SIG-M5 (cell line): Measurements from ENCODE around the gene ERICH4.
"Not testable (repeated sequence)": the region's sequence is repeated elsewhere in the genome, so short reads cannot be mapped to it uniquely, and the experiment has no call there.

Experiments
- DNase-seq: peaks from one replicate; lab custom pipeline; 2025; lab: John Stamatoyannopoulos, UW

Gene ERICH4

DNA sequence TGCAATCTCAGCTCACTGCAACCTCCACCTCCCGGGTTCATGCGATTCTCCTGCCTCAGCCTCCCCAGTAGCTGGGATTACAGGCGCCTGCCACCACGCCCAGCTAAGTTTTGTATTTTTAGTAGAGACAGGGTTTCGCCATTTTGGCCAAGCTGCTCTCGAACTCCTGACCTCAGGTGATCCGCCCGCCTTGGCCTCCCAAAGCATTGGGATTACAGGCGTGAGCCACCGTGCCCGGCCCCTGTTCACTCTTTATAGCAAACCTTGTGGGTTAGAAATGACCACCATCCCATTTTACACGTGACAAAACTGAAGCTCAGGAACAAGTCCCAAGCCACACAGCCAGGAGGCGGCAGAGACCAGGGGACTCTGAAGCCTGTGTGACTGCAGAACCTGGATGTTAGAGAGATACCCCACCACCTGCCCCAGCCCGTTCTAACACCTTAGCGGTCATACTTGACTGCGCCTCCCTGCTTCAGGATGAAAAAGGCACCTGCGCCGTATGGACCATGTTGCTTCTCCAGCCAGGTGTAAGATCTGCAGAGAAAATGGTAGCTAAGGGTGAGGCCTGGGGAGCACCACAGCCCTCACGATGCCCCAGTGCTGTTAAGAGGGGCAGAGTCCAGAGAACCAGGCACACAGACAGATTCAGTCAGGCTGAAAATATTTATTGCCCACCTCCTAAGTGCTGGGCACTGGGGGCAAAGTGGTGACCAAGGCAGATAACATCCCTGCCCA lies 6.9 kb upstream of the ERICH4 start:
- no peak for DNase-seq

DNA sequence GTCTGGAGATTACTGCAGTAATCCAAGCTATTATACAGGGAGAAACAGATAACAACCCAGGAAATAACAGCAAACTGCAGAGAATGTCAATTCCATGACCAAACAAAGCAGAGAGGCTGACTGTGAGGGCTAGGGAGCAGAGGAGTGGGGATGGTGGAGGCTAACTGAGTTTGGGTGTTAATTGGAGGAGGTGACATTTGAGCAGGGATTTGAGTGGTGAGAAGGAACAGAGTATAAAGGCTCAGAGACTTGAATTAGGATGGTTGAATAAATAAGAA lies 6.3 kb upstream of the ERICH4 start:
- no peak for DNase-seq

DNA sequence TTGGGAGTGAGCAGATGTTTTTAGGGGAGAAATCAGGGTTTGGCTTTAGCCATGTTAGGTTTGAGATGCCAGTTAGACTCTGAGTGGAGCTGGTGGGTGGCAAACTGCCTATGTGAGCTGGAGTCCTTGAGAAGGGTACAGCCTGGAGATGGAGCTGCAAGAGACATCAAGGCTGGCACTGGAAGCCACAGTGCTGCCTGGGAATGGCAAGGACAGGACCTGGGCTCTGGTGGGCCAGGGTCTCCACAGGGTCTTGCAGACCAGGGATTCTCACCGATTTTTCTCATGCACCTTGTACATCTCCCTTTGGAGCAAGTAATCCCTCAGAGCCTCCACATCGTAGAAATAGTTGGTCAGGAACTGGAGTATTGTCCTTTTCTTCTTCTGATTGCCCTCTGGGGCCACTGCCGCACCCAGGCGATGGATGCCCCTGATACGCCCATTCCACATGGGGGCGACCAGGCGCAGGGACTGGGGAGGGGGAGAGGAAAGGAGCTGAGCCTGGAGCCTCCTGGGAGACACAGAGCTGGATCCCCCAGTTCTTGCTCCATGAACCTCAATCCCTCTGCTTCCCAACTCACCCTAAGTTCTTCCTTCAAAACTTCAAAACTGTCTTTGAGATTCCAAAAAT lies 4.9 kb upstream of the ERICH4 start:
- DNase-seq = no peak

DNA sequence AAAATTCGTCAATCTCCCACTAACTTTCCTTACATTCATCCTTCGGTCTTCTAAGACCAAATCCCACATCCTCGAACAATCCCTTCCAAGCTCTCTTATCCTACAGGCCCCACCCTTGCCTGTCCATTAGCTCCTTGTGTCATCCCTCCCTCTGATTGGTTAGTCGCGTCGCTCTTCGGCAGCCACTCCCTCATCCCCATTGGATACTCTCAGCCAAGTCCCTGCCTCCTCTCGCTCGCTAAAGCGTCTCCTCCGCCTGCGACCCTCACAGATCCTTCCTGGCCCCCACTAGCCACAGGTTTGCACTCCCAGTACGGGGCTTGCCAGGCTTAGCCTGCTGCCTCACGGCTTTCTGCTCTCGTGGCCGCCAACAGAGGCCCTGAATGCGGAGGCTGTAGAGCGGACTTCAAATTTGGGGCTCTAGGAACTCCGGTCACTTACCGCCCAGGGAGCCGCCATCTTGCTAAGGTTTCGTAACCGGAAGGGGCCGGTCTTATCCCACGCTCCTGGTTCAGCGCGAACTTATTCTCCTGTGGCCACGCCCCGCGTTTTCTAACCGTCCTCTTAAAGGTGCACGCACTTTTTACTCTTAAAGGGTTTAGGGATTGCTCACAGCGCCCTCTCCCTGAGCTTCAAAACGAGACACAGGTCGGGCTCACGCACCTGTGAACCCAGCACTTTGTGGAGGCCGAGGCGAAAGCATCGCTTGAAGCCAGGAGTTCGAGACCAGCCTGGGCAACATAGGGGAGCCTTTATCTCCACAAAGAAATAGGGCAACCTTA lies 3.3 kb upstream of the ERICH4 start, which contains the start of gene DMAC2:
DMAC2 (minus strand) TSS at position 472 of the 782 bp plus-strand sequence; CDS start at position 459, 13 bp downstream.
- peak; percentile 75 for DNase-seq

DNA sequence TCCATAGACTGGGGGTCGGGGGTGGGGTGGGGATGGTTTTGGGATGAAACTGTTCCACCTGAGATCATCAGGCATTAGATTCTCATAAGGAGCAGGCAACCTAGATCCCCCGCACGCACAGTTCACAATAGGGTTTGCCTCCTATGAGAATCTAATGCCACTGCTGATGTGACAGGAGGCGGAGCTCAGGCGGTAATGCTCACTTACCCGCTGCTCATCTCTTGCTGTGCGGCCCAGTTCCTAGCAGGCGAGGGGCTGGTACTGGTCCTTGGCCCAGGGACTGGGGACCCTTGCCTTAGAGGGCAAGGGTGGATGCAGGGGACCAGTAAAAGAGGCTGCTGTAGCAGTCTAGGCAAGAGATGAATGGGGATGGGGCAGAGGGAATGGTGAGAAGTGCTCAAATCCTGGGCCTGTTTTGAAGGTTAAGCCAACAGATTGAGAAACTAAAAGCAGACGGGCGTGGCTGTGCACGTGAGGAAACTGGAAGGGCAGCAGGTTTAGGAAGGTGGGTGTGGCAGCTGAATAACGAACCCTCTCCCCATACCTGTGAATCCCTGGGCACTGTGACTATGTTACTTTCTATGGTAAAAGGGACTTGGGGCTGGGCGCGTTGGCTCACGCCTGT lies 1.5 kb upstream of the ERICH4 start:
- no peak for DNase-seq

DNA sequence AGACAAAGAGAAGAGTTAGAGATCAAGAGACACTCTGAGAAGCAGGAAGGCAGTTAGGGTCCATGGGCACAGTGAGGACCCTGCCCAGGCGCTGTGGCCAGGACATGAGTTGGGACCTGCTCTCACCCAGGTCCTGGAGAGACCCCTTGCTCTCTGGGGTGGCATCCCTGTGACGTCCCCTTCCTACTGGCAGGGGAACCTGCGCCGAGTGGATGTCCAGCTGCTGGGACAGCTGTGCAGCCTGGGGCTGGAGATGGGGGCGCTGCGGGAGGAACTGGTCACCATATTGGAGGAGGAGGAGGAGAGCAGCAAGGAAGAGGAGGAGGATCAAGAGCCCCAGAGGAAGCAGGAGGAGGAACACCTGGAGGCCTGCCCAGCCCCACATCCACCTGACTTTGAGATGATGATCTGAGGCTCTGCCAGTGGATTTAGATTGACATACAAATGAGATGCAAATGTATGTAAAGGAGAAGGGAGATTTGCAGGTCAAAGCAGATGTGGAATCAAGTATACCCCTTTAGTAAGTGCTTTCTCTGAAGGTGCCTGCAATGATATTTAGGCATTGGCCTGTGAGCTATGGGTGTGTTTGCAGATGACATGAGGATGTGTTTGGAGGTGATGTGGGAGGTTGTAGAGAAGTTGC lies 978 bp downstream of the ERICH4 start:
- DNase-seq = no peak

DNA sequence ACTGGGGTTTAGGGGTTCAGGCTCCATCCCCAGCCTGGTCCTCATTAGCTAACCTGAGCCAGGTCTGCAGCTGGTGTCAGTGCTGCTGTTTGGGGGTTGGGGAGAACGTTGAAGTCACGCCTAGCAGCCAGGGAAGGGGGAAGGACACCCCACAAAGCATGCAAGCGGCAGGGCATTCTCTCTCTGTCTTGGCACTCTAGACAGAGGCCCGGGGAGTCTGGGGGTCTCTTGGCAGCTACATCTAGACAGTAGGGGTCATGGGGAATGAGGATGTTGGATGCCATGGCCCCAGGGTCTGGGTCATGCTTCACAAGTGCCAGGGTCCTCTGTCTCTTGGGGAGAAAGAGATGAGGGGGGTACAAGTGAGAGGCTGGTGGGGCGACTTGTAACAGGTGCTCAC lies 2.6 kb downstream of the ERICH4 start:
- no peak for DNase-seq

DNA sequence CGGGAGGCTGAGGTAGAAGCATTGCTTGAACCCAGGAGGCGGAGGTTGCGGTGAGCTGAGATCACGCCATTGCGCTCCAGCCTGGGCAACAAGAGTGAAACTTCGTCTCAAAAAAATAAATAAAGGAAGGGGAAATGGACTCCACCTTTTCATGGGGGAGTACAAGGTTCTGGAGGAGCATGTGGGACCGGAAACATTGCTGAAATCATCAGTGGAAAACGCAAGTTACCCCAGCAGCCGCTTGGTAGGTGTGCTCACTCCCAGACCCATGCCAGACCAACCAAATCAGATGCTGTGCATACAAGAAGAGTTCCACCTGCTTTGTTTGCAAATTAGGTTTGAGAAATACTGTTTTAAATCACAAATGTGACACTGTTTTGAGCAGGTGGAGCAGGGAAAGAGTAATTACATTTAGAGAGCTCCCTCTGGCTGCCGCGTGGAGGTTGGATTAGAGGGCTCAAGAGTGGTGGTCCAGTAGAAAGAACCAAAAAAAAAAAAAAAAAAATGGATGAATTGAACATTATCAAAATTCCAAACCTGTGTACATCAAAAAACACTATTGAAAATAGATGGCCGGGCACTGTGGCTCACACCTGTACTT lies 4.9 kb downstream of the ERICH4 start:
- DNase-seq = no peak

DNA sequence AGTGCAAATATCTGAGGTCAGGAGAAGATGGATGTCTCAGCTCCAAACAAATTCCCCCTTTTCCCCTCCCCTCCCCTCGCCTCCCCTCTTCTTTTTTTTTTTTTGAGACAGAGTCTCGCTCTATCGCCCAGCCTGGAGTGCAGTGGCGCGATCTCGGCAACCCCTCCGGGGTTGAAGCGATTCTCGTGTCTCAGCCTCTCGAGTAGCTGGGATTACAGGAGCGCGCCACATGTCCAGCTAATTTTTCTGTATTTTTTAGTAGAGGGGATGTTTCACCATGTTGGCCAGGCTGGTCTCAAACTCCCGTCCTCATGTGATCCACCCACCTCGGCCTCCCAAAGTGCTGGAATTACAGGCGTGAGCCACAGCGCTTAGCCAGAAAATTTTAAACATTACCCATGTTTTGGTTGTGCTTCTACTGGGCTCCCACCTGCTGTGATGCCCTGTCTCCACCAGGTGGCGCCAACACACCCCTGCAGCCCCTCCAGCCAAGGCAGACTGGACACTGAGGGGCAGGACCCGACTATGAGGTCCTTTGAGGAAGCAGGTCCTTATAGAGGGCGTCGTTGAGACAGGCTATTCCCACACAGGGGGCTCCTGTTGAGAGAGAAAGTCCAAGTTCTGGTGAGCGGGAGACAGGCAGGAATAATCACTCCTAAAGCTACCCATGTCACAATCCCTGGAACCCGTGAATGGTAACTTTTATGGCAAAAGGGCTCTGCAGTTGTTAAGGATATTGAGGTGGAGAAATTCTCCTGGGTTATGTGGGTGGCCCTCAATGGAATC lies 6.3 kb downstream of the ERICH4 start:
- no peak for DNase-seq

DNA sequence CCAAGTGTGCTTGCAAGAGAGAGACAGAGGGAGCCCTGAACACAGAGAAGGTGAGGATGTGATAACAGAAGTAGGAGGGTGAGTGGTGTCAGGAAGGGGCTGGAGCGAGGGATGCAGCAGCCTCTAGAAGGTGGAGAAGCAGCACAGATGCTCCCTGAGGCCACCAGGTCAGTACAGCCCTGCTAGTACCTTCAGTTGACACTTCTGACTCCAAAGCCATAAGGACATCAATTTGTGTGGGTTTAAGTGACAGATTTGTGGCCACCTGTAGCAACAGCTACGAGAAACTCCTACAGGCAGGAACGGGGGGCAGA lies 6.9 kb downstream of the ERICH4 start:
- DNase-seq = no peak

DNA sequence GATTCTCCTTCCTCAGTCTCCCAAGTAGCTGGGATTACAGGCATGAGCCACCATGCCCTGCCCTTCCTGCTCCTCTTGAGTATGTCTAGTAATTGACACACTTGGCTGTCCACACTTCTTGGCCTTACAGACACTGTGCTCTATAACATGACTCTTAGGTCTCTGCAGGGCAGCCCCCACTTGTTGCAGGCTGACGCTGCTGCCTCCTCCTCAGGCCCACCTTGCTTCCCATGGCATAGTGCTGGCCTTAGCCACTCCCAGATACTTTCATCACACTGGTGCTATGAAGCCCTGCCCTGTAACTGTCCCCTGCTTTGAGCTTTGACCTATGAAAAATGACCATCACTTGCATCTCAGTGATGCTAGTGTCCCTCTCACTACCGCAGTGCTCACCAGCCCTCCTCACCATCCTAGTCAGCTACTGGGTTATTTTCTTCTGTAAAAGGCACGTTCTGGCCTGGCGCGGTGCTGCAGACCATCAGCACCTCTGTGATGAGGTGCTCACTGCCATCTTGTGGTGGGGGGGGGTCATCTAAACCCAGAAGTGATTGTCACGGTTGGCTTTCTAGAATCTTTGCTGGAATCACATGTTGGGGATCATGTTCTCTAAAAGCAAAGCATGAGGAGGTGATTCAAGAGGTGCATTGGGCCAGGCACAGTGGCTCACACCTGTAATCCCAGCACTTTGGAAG lies 9.8 kb downstream of the ERICH4 start:
- DNase-seq = no peak

DNA sequence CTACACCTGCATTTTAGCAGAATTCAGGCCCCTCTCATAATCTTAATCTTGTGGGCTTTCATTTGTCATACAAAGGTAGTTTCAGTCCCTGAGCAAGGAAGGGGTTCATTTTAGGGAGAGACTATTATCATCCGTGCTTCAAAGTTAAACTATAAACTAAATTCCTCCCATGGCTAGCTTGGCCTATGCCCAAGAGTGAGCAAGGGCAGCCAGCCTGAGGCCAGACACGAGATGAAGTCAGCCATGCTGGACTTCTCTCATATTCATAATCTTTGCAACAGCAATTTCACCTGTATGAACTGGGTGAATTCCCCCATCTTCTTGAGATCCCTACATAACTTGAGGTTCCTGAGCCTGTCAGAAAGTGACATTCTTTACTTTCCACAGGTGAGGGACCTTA lies 13.0 kb downstream of the ERICH4 start:
- DNase-seq = no peak

DNA sequence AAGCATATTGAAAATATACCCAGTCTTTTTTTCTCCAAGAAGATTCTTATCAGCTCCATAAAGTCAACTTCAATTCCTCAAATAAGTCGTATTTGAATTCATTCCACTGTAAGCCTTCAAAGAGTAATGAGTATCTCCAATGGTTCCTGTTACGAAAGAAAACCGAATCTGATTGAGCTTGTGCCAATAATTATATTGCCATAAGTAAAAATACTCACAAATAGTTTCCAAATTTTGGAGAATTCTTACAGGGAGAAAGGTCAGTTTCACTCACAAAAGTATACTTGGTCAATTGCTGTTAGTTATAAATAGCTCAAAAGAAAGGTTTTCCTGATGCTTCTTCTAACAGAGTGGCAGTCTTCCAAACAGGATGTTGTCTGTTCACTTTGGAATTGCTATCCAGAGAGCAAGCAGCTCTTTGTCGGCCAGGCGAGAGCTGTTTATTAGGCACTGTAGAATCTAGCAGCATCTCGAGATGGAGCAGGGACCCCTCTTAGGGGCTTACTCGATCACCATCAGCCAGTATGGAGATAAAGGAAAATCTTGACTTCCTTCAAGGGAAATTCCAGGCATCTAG lies 13.5 kb downstream of the ERICH4 start:
- DNase-seq = no peak

DNA sequence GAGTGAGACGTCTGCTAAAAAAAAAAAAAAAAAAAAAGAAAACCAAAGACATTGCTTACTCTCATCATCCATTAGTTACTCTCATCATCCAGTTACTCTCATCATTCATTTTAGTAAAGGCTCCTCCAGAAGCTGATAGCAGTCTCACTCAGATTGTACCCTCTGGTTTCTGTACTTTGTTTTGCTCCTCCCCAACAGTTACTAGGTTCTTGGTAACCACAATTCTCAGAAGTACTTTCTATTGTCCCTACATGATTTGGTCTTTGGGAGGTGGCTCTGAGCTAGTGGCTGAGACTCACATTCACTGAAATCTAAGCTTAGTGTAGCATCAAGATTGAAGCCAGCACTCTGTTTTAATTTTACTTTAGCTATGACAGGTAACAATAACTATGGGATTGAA lies 14.3 kb downstream of the ERICH4 start:
- DNase-seq = no peak

DNA sequence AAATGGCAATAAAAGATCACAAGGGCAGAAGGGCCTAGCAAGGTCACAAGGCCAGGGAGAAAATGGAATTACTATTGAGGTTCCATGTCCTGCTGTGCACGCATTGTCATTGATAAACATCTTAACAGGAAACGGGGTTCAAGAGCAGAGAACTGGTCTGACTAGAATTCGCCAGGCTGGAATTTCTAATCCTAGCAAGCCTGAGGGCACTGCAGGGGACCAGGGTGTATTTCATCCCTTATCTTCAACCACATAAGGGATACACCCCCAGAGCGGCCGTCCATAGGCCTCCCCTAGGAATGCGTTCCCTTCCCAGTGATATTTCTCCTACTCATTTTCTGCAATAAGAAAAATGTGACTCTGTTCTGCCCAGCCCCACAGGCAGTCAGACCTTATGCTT lies 19.5 kb downstream of the ERICH4 start:
- no peak for DNase-seq

DNA sequence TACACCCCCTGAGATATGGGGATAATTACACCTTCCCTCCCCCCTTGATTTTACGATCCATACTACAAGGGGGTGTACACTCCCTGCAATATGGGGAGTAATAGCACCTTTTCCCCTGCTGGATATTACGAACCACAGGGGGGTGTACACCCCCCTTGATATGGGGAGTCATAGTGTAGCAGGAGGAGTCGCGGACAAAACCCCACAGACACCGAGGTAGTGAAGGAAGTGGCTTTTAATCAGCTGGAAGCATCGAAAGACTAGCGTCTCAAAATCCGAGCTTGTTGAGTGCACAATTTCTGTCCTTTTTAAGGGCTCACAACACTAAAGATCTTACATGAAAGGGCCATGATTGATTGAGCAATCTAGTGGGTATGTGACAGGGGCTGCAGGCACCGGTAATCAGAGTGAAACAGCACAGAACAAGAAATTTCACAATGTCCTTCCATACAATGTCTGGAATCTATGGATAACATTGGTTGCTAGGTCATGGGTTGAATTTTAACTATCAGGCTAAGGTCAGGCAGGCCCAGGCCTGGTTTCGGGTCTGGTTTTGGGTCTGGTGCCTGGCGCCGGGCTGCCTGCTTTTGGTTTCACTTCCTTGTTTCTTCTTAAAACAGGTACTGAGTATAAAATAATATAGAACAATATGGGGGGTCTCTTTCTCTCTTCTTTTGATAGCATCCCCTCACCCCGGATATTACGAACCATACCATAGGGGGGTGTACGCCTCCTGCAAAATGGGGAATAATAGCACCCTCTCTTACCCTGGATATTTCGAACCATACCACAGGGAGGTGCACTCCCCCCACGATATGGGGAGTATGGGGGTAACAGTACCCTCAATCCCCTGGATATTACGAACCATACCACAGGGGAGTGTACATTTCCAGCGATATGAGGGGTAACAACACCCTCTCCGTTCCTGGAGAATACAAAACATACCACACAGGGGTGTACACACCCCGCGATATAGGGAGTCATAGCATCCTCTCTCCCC lies 20.6 kb downstream of the ERICH4 start:
- not testable (repeated sequence) for DNase-seq

DNA sequence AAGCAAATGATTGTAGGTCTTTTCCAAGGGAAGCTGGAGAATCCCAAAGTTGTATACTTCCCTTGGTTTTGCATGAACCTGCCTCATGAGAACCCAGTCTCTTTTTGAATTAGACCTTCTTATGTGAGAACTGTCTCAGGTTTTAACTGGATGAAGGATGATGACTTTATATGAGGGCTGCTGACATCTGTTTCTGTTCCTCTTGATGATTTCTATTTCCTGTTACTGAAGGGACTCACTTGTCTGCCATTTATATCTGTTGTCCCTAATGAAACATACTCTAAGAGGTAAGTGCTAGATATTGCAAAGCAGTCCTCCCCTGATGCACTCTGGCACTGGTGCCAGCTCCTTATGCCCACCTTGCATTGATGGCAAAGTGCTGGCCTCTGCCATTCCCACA lies 33.6 kb downstream of the ERICH4 start:
- DNase-seq = no peak

DNA sequence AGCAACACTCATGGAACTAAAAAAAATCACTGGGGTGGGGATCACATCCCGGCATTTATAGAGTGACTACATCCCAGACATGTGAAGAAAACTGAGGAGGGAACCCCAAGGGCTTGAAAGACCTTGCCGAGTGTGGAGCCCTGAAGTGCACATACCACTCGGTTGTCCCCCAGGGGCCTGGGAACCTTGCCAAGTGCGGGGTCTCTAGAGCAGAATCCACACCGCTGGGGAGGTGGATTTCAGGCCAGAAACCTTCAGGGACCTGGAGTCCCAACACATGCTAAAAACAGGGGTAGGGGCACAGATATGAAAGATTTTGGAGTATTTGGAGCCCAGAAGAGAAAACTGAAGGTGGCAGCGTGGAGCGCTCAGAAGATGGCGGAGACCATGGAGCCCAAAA lies 35.2 kb downstream of the ERICH4 start:
- no peak for DNase-seq
